GM23338 (cell line): Measurements from ENCODE around the gene GADD45GIP1. TPM values are rescaled to one million over a fixed set of nuclear protein-coding genes. Genes with fewer than 3 reads are reported as not detected.

Experiments
- ATAC-seq: fragments of 200-7000 bp; cut with Tn5 transposase; 3 replicates; pipeline ENCODE4 v1.9.1; 2020
- DNase-seq: peaks from one replicate; pipeline ENCODE4 v3.0.0-alpha.2; 2015; ENCODE audit warnings: low spot score
- H2AFZ ChIP-seq: fragments of 200-600 bp; sonication (generic); 2 replicates; pipeline ENCODE4 v1.8.0; 2016; ENCODE audit warnings: antibody characterized with exemption, mild to moderate bottlenecking, moderate library complexity
- H3F3A ChIP-seq: fragments of 200-600 bp; sonication (generic); replicated peaks from 2 replicates; pipeline ENCODE4 v1.8.0; 2017; ENCODE audit warnings: antibody characterized with exemption, mixed run types, low read depth
- H3K27ac ChIP-seq: fragments of 200-600 bp; sonication (generic); 2 replicates; pipeline ENCODE4 v1.6.1; 2016; ENCODE audit warnings: low read depth
- H3K27me3 ChIP-seq: fragments of 200-600 bp; sonication (generic); 2 replicates; pipeline ENCODE4 v1.8.0; 2016; ENCODE audit warnings: mild to moderate bottlenecking, mixed run types, moderate library complexity; ENCODE audit not compliant: insufficient read depth
- H3K36me3 ChIP-seq: fragments of 200-600 bp; sonication (generic); 2 replicates; pipeline ENCODE4 v1.8.0; 2016; ENCODE audit warnings: mild to moderate bottlenecking; ENCODE audit not compliant: insufficient read depth
- H3K4me1 ChIP-seq: fragments of 200-600 bp; sonication (generic); 2 replicates; pipeline ENCODE4 v1.8.0; 2016; ENCODE audit warnings: mild to moderate bottlenecking, moderate library complexity; ENCODE audit not compliant: insufficient read depth
- H3K4me2 ChIP-seq: fragments of 200-600 bp; sonication (generic); 2 replicates; pipeline ENCODE4 v1.7.1; 2017; ENCODE audit warnings: mixed run types
- H3K4me3 ChIP-seq: fragments of 200-600 bp; sonication (generic); 2 replicates; pipeline ENCODE4 v1.6.1; 2016; ENCODE audit warnings: mixed run types
- H3K79me2 ChIP-seq: fragments of 200-600 bp; sonication (generic); replicated peaks from 2 replicates; pipeline ENCODE4 v1.8.0; 2017; ENCODE audit warnings: mild to moderate bottlenecking; ENCODE audit not compliant: insufficient read depth
- H3K9me2 ChIP-seq: fragments of 200-600 bp; sonication (generic); 2 replicates; pipeline ENCODE4 v1.8.0; 2017; ENCODE audit not compliant: insufficient read depth
- H4K20me1 ChIP-seq: fragments of 200-600 bp; sonication (generic); replicated peaks from 2 replicates; pipeline ENCODE4 v1.8.0; 2017; ENCODE audit warnings: mild to moderate bottlenecking; ENCODE audit not compliant: insufficient read depth
- H3K27ac Mint-ChIP-seq: 2 replicates; pipeline ENCODE4 v1.8.0; 2020; ENCODE audit warnings: inconsistent platforms, mild to moderate bottlenecking, moderate library complexity, mixed read lengths
- H3K27me3 Mint-ChIP-seq: 3 replicates; pipeline ENCODE4 v1.8.0; 2022; ENCODE audit warnings: low read depth, mild to moderate bottlenecking, moderate library complexity, mixed read lengths, inconsistent platforms; ENCODE audit not compliant: insufficient read depth, poor library complexity
- H3K36me3 Mint-ChIP-seq: 3 replicates; pipeline ENCODE4 v1.8.0; 2021; ENCODE audit warnings: low read depth, mild to moderate bottlenecking, inconsistent platforms, moderate library complexity, mixed read lengths
- H3K4me1 Mint-ChIP-seq: 3 replicates; pipeline ENCODE4 v1.8.0; 2020; ENCODE audit warnings: mild to moderate bottlenecking, inconsistent platforms, mixed read lengths
- H3K4me3 Mint-ChIP-seq: 3 replicates; pipeline ENCODE4 v1.8.0; 2021; ENCODE audit warnings: moderate library complexity, mild to moderate bottlenecking, inconsistent platforms, mixed read lengths
- H3K9me3 Mint-ChIP-seq: 3 replicates; pipeline ENCODE4 v1.8.0; 2020; ENCODE audit warnings: moderate library complexity, mild to moderate bottlenecking, inconsistent platforms, mixed read lengths
- CTCF ChIP-seq, 2 experiments: fragments of 200-600 bp in 1 of 2; sonication (generic) in 1 of 2; conservative IDR thresholded peaks; 2 replicates each; pipeline versions ENCODE4 v1.5.1 to v1.6.1; 2016 to 2017; ENCODE audit warnings: antibody characterized with exemption in 2 of 2, low read depth in 2 of 2, mild to moderate bottlenecking in 2 of 2, moderate library complexity in 1 of 2
- ETS1 ChIP-seq: IDR thresholded peaks from 2 replicates; pipeline ENCODE4 v1.6.1; 2016; ENCODE audit warnings: antibody characterized with exemption
- EZH2 ChIP-seq: fragments of 200-600 bp; sonication (generic); IDR thresholded peaks from one replicate; pipeline ENCODE4 v1.8.0; 2017; ENCODE audit warnings: antibody characterized with exemption, mild to moderate bottlenecking, low read depth; ENCODE audit not compliant: unreplicated experiment
- EZH2phosphoT487 ChIP-seq: fragments of 200-600 bp; sonication (generic); IDR thresholded peaks from one replicate; pipeline ENCODE4 v1.8.1; 2018; ENCODE audit warnings: antibody characterized with exemption; ENCODE audit not compliant: unreplicated experiment
- JUNB ChIP-seq: IDR thresholded peaks from one replicate; pipeline ENCODE4 v1.6.1; 2016; ENCODE audit warnings: antibody characterized with exemption; ENCODE audit not compliant: unreplicated experiment
- NANOG ChIP-seq: IDR thresholded peaks from 2 replicates; pipeline ENCODE4 v1.6.1; 2016; ENCODE audit warnings: antibody characterized with exemption, borderline replicate concordance
- REST ChIP-seq: IDR thresholded peaks from one replicate; pipeline ENCODE4 v1.6.1; 2018; ENCODE audit warnings: antibody characterized with exemption; ENCODE audit not compliant: unreplicated experiment
- STAT1 ChIP-seq: IDR thresholded peaks from one replicate; pipeline ENCODE4 v1.6.1; 2016; ENCODE audit warnings: antibody characterized with exemption; ENCODE audit not compliant: unreplicated experiment
- ZNF114 ChIP-seq: fragments of 250-450 bp; sonication (Bioruptor Pico); IDR thresholded peaks from 2 replicates; pipeline ENCODE4 v1.5.0; 2020; ENCODE audit warnings: mild to moderate bottlenecking, moderate library complexity
- ZNF331 ChIP-seq: fragments of 250-450 bp; sonication (Bioruptor Pico); IDR thresholded peaks from 2 replicates; pipeline ENCODE4 v1.5.0; 2020; ENCODE audit warnings: low read depth, mild to moderate bottlenecking, moderate library complexity
- ZNF462 ChIP-seq: fragments of 250-450 bp; sonication (Bioruptor Pico); IDR thresholded peaks from 2 replicates; pipeline ENCODE4 v1.5.0; 2020; ENCODE audit warnings: mild to moderate bottlenecking, moderate library complexity
- polyA plus RNA-seq: library from polyadenylated mRNA; unstranded; fragments of >200 nt; fragmentation: Nextera tagmentation; extraction: Ambion mirVana; gene quantifications from 2 replicates; pipeline ENCODE4 v1.2.1, GENCODE V29; 2016
- total RNA-seq: library from RNA; depleted of rRNA; stranded (reverse); fragments of >200 nt; shearing (Covaris generic); gene quantifications from 2 replicates; pipeline ENCODE4 v1.2.3, GENCODE V29; 2014

The GADD45GIP1 gene
- total and polyA plus RNA-seq, 2 experiments from 2014 or later: 63.9 to 255 TPM

GRCh38 chr19:13005861-13006370, 48.9 kb upstream of the GADD45GIP1 start:
- H3K79me2 ChIP-seq: no peaks in the 10 kb centered on the region
- no peak overlapping the region for H2AFZ ChIP-seq
- peaks cover 11% of the 10 kb centered on the region for H3K4me1 Mint-ChIP-seq
- peaks cover 73% of the 10 kb centered on the region for H3K27me3 Mint-ChIP-seq
- no peak overlapping the region for H3K4me3 ChIP-seq
- H3K36me3 ChIP-seq: no peaks in the 10 kb centered on the region
- H3K27ac ChIP-seq: no peak overlapping the region
- H3K9me3 Mint-ChIP-seq: no peaks in the 10 kb centered on the region
- no peaks in the 10 kb centered on the region; the same call in 2 of the 3 replicates for H3K36me3 Mint-ChIP-seq
- ATAC-seq: no peak
- no peak overlapping the region for H3K27ac Mint-ChIP-seq
- H4K20me1 ChIP-seq: no peaks in the 10 kb centered on the region; the same call in 1 of the 2 replicates
- TF ChIP-seq STAT1 (no peak), ETS1 (no peak), ZNF462 (no peak), REST (no peak), CTCF (conservative IDR thresholded peaks at IDR 0.05; ENCODE audit: low read depth in 2 of 2) (no peak), NANOG (no peak), ZNF331 (no peak), JUNB (no peak), EZH2phosphoT487 (no peak), ZNF114 (CRISPR knock-in tag) (no peak), EZH2 (no peak)
- H3F3A ChIP-seq: 0 out of 2 replicates have a peak, but pooled peaks cover 3% of the 10 kb centered on the region
- peaks cover 16% of the 10 kb centered on the region; the same call in 1 of the 2 replicates for H3K4me1 ChIP-seq
- H3K9me2 ChIP-seq: no peaks in the 10 kb centered on the region
- DNase-seq: no peak
- no peak overlapping the region for H3K4me3 Mint-ChIP-seq
- H3K4me2 ChIP-seq: no peak overlapping the region
- H3K27me3 ChIP-seq: peaks cover 86% of the 10 kb centered on the region
